Astrocyte of the spinal cord (primary cell): Measurements from ENCODE around the gene CUBN.

Source experiments
- DNase-seq: peaks from one replicate; pipeline ENCODE4 v3.0.0; 2011; ENCODE audit warnings: low read depth, low spot score
- H3K4me3 ChIP-seq: 2 replicates; pipeline ENCODE4 v1.5.1; 2011; ENCODE audit warnings: low read depth, mild to moderate bottlenecking, low read length, moderate library complexity
- CTCF ChIP-seq: IDR thresholded peaks from 2 replicates; pipeline ENCODE4 v1.5.1; 2012; ENCODE audit warnings: low read depth, mild to moderate bottlenecking, low read length, inconsistent platforms
- in situ Hi-C: cut with HindIII; loops from 2 replicates; pipeline ENCODE4 v1.10.0; 2017; ENCODE audit warnings: low sequenced_read_pairs

Gene CUBN

GRCh38 chr10:17171141-17171641 lies 41.6 kb upstream of the CUBN start:
- H3K4me3 ChIP-seq, result no peak overlapping the region
- no peak for TF ChIP-seq CTCF
- in situ Hi-C loops, result no loop called here
- no peak for DNase-seq

- H3K4me3 ChIP-seq, result no peak overlapping the region
- no peak for DNase-seq
- TF ChIP-seq CTCF, result no peak
- in situ Hi-C loops, result no loop called here
These were observed 40.2 kb upstream of the CUBN start for GRCh38 chr10:17169803-17170202.

GRCh38 chr10:17166699-17167098 lies 37.1 kb upstream of the CUBN start:
- no peak for DNase-seq
- in situ Hi-C loops, result no loop called here
- no peak overlapping the region for H3K4me3 ChIP-seq
- no peak for TF ChIP-seq CTCF

GRCh38 chr10:17162828-17163227 lies 33.2 kb upstream of the CUBN start:
- TF ChIP-seq CTCF, result no peak
- in situ Hi-C loops, result no loop called here
- no peak overlapping the region for H3K4me3 ChIP-seq
- peak; percentile 28 for DNase-seq

GRCh38 chr10:17161775-17162174 lies 32.2 kb upstream of the CUBN start:
- no peak for TF ChIP-seq CTCF

GRCh38 chr10:17157024-17157423 lies 27.4 kb upstream of the CUBN start:
- no peak for TF ChIP-seq CTCF
- DNase-seq, result no peak
- in situ Hi-C loops, result no loop called here
- no peak overlapping the region for H3K4me3 ChIP-seq

More at GRCh38 chr10:17161775-17162174, 32.2 kb upstream of the CUBN start:
- in situ Hi-C loops, result no loop called here
- H3K4me3 ChIP-seq, result no peak overlapping the region
- DNase-seq, result no peak

- in situ Hi-C loops, result no loop called here
- no peak for DNase-seq
- H3K4me3 ChIP-seq, result no peak overlapping the region
- TF ChIP-seq CTCF, result no peak
These were observed 26.2 kb upstream of the CUBN start for GRCh38 chr10:17155826-17156225.
